Ectodermal cell (in vitro differentiated cells): ENCODE measurements around the gene FAM13C.

ENCODE experiments used
- H3K27ac ChIP-seq: 2 replicates; pipeline ENCODE4 v1.7.0; 2013; ENCODE audit warnings: mild to moderate bottlenecking, low read depth, low read length; ENCODE audit not compliant: insufficient read depth, poor library complexity, severe bottlenecking
- H3K27me3 ChIP-seq: 2 replicates; pipeline ENCODE4 v1.7.0; 2013; ENCODE audit warnings: mild to moderate bottlenecking, low read length; ENCODE audit not compliant: insufficient read depth, control insufficient read depth, poor library complexity, severe bottlenecking
- H3K36me3 ChIP-seq: one replicate; pipeline ENCODE4 v1.7.0; 2013; ENCODE audit warnings: low read length; ENCODE audit not compliant: control insufficient read depth, insufficient read depth
- H3K4me1 ChIP-seq: one replicate; pipeline ENCODE4 v1.7.0; 2013; ENCODE audit warnings: low read length; ENCODE audit not compliant: control insufficient read depth, insufficient read depth
- H3K4me3 ChIP-seq: 2 replicates; pipeline ENCODE4 v1.7.0; 2013; ENCODE audit warnings: low read depth, low read length, control low read depth; ENCODE audit not compliant: insufficient read depth
- H3K9me3 ChIP-seq: 2 replicates; pipeline ENCODE4 v1.7.0; 2013; ENCODE audit warnings: mild to moderate bottlenecking, low read length, moderate library complexity; ENCODE audit not compliant: control insufficient read depth
- WGBS, 2 experiments: methylation state at CpG; one replicate each; pipeline ENCODE4 v1.1.7; 2013; ENCODE audit warnings: missing lambda C conversion rate in 2 of 2; 5-methylcytosine and 5-hydroxymethylcytosine counted together

The FAM13C gene

GRCh38 chr10:59363446-59363958, 1.2 kb upstream of the FAM13C start:
- H3K4me1 ChIP-seq: peaks cover 5% of the 10 kb centered on the region
- H3K9me3 ChIP-seq: no peaks in the 10 kb centered on the region
- H3K27ac ChIP-seq: no peak overlapping the region
- no peaks in the 10 kb centered on the region for H3K36me3 ChIP-seq
- H3K27me3 ChIP-seq: peaks cover 16% of the 10 kb centered on the region
- H3K4me3 ChIP-seq: no peak overlapping the region
- 89 to 91% methylated on average over 3 of the region's 3 CpGs for WGBS, 2 experiments

GRCh38 chr10:59362959-59363381, 621 bp upstream of the FAM13C start:
- Histone ChIP-seq H3K4me3 (peak overlapping the region; percentile 45), H3K27me3 (peaks cover 16% of the 10 kb centered on the region), H3K4me1 (peaks cover 5% of the 10 kb centered on the region), H3K36me3 (no peaks in the 10 kb centered on the region), H3K27ac (peak overlapping the region; percentile 38), H3K9me3 (no peaks in the 10 kb centered on the region)
- 0 to 1% methylated on average over 11 of the region's 11 CpGs for WGBS, 2 experiments

- Histone ChIP-seq H3K4me3 (peak overlapping the region; percentile 45), H3K4me1 (peaks cover 5% of the 10 kb centered on the region), H3K36me3 (no peaks in the 10 kb centered on the region), H3K27ac (no peak overlapping the region), H3K9me3 (no peaks in the 10 kb centered on the region), H3K27me3 (peaks cover 16% of the 10 kb centered on the region)
- 67 to 77% methylated on average over 2 of the region's 2 CpGs for WGBS, 2 experiments
Observed at GRCh38 chr10:59361663-59362143, 646 bp downstream of the FAM13C start.

GRCh38 chr10:59360605-59361405, 1.5 kb downstream of the FAM13C start:
- WGBS, 2 experiments: 88 to 92% methylated on average over 5 to 6 of the region's 6 CpGs
- Histone ChIP-seq H3K4me3 (no peak overlapping the region), H3K36me3 (no peaks in the 10 kb centered on the region), H3K27ac (no peak overlapping the region), H3K9me3 (no peaks in the 10 kb centered on the region), H3K4me1 (peaks cover 5% of the 10 kb centered on the region), H3K27me3 (peaks cover 16% of the 10 kb centered on the region)

GRCh38 chr10:59358576-59358975, 3.8 kb downstream of the FAM13C start:
- H3K27me3 ChIP-seq: peaks cover 7% of the 10 kb centered on the region
- H3K4me1 ChIP-seq: peaks cover 5% of the 10 kb centered on the region
- H3K36me3 ChIP-seq: no peaks in the 10 kb centered on the region
- no peaks in the 10 kb centered on the region for H3K9me3 ChIP-seq
- H3K27ac ChIP-seq: no peak overlapping the region
- H3K4me3 ChIP-seq: no peak overlapping the region

- Histone ChIP-seq H3K4me3 (no peak overlapping the region), H3K36me3 (no peaks in the 10 kb centered on the region), H3K27ac (no peak overlapping the region), H3K27me3 (no peaks in the 10 kb centered on the region), H3K9me3 (no peaks in the 10 kb centered on the region), H3K4me1 (no peaks in the 10 kb centered on the region)
Observed at GRCh38 chr10:59354434-59354833, 7.9 kb downstream of the FAM13C start.

- H3K4me1 ChIP-seq: no peaks in the 10 kb centered on the region
- H3K27ac ChIP-seq: no peak overlapping the region
- no peak overlapping the region for H3K4me3 ChIP-seq
- H3K36me3 ChIP-seq: no peaks in the 10 kb centered on the region
- no peaks in the 10 kb centered on the region for H3K27me3 ChIP-seq
- WGBS, 2 experiments: 97 to 100% methylated on average over 2 of the region's 2 CpGs
- H3K9me3 ChIP-seq: no peaks in the 10 kb centered on the region
Observed at GRCh38 chr10:59350558-59350957, 11.8 kb downstream of the FAM13C start.

- H3K27ac ChIP-seq: no peak overlapping the region
- H3K4me3 ChIP-seq: no peak overlapping the region
- WGBS, 2 experiments: 88 to 90% methylated on average over 1 of the region's 1 CpG
- no peaks in the 10 kb centered on the region for H3K9me3 ChIP-seq
- H3K27me3 ChIP-seq: no peaks in the 10 kb centered on the region
- no peaks in the 10 kb centered on the region for H3K4me1 ChIP-seq
- H3K36me3 ChIP-seq: no peaks in the 10 kb centered on the region
Observed at GRCh38 chr10:59346321-59346720, 16.0 kb downstream of the FAM13C start.

GRCh38 chr10:59342723-59343122, 19.6 kb downstream of the FAM13C start:
- 83 to 100% methylated on average over 1 of the region's 1 CpG for whole genome bisulfite sequencing, 2 experiments
- Histone ChIP-seq H3K27ac (no peak overlapping the region), H3K4me3 (no peak overlapping the region), H3K36me3 (no peaks in the 10 kb centered on the region), H3K9me3 (no peaks in the 10 kb centered on the region), H3K27me3 (no peaks in the 10 kb centered on the region), H3K4me1 (no peaks in the 10 kb centered on the region)

GRCh38 chr10:59342000-59342399, 20.3 kb downstream of the FAM13C start:
- no peak overlapping the region for H3K27ac ChIP-seq
- no peaks in the 10 kb centered on the region for H3K36me3 ChIP-seq
- H3K27me3 ChIP-seq: no peaks in the 10 kb centered on the region
- H3K4me1 ChIP-seq: no peaks in the 10 kb centered on the region
- 100% methylated on average over 1 of the region's 1 CpG for WGBS, 2 experiments
- no peak overlapping the region for H3K4me3 ChIP-seq
- no peaks in the 10 kb centered on the region for H3K9me3 ChIP-seq
